ENCODE results near the gene OR2A12. TPM values are rescaled to one million over a fixed set of nuclear protein-coding genes. Genes with fewer than 3 reads are reported as not detected.

OR2A12 gene
- total RNA-seq, 2 donors from 2014 or later = not detected

- DNase-seq (ENCODE audit: low spot score) = no peak
- no peak overlapping the region for H3K27ac ChIP-seq
- TF ChIP-seq, protein P1, sequence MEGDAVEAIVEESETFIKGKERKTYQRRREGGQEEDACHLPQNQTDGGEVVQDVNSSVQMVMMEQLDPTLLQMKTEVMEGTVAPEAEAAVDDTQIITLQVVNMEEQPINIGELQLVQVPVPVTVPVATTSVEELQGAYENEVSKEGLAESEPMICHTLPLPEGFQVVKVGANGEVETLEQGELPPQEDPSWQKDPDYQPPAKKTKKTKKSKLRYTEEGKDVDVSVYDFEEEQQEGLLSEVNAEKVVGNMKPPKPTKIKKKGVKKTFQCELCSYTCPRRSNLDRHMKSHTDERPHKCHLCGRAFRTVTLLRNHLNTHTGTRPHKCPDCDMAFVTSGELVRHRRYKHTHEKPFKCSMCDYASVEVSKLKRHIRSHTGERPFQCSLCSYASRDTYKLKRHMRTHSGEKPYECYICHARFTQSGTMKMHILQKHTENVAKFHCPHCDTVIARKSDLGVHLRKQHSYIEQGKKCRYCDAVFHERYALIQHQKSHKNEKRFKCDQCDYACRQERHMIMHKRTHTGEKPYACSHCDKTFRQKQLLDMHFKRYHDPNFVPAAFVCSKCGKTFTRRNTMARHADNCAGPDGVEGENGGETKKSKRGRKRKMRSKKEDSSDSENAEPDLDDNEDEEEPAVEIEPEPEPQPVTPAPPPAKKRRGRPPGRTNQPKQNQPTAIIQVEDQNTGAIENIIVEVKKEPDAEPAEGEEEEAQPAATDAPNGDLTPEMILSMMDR (IDR thresholded peaks at IDR 0.05) = no peak
- ATAC-seq (ENCODE audit: insufficient number of reproducible peaks, low FRiP score, low read depth) = no peak
- H3K36me3 ChIP-seq = no peaks in the 10 kb centered on the region
- H3K27me3 ChIP-seq (replicated peaks; ENCODE audit: insufficient read depth) = no peaks in the 10 kb centered on the region
- no peaks in the 10 kb centered on the region for H3K9me3 ChIP-seq
- no peaks in the 10 kb centered on the region for H3K4me1 ChIP-seq (ENCODE audit: control insufficient read depth in 1 of 2, low read depth in 2 of 2)
- H3K4me3 ChIP-seq = no peak overlapping the region
Measured at GRCh38 chr7:144069953-144070352, 16.1 kb upstream of the OR2A12 start.

- no peaks in the 10 kb centered on the region for H3K36me3 ChIP-seq
- no peak for ATAC-seq (ENCODE audit: insufficient number of reproducible peaks, low FRiP score, low read depth)
- TF ChIP-seq, protein P1 (IDR thresholded peaks at IDR 0.05) = no peak
- H3K27ac ChIP-seq = no peak overlapping the region
- H3K4me1 ChIP-seq (ENCODE audit: control insufficient read depth in 1 of 2, low read depth in 2 of 2) = no peaks in the 10 kb centered on the region
- no peak overlapping the region for H3K4me3 ChIP-seq
- no peaks in the 10 kb centered on the region for H3K27me3 ChIP-seq (replicated peaks; ENCODE audit: insufficient read depth)
- DNase-seq (ENCODE audit: low spot score) = no peak
- no peaks in the 10 kb centered on the region for H3K9me3 ChIP-seq
Measured at GRCh38 chr7:144074374-144074773, 11.7 kb upstream of the OR2A12 start.

GRCh38 chr7:144086730-144087129 lies 652 bp downstream of the OR2A12 start:
- Histone ChIP-seq H3K4me3 (no peak overlapping the region), H3K9me3 (peaks cover 7% of the 10 kb centered on the region), H3K4me1 (ENCODE audit: control insufficient read depth in 1 of 2, low read depth in 2 of 2) (peaks cover 0 to 6% of the 10 kb centered on the region in 2 donors), H3K36me3 (no peaks in the 10 kb centered on the region), H3K27ac (no peak overlapping the region), H3K27me3 (replicated peaks; ENCODE audit: insufficient read depth) (no peaks in the 10 kb centered on the region)
- ATAC-seq (ENCODE audit: insufficient number of reproducible peaks, low FRiP score, low read depth) = no peak
- DNase-seq (ENCODE audit: low spot score) = no peak
- TF ChIP-seq, protein P1 (IDR thresholded peaks at IDR 0.05) = no peak

GRCh38 chr7:144087230-144087629 lies 1.2 kb downstream of the OR2A12 start:
- TF ChIP-seq, protein P1 (IDR thresholded peaks at IDR 0.05) = no peak
- Histone ChIP-seq H3K36me3 (no peaks in the 10 kb centered on the region), H3K27ac (no peak overlapping the region), H3K4me3 (no peak overlapping the region), H3K4me1 (ENCODE audit: control insufficient read depth in 1 of 2, low read depth in 2 of 2) (peaks cover 0 to 6% of the 10 kb centered on the region in 2 donors), H3K27me3 (replicated peaks; ENCODE audit: insufficient read depth) (no peaks in the 10 kb centered on the region), H3K9me3 (peaks cover 7% of the 10 kb centered on the region)
- DNase-seq (ENCODE audit: low spot score) (no peak), ATAC-seq (ENCODE audit: insufficient number of reproducible peaks, low FRiP score, low read depth) (no peak)

- ATAC-seq (ENCODE audit: insufficient number of reproducible peaks, low FRiP score, low read depth) = no peak
- Histone ChIP-seq H3K4me1 (ENCODE audit: control insufficient read depth in 1 of 2, low read depth in 2 of 2) (peaks cover 0 to 6% of the 10 kb centered on the region in 2 donors), H3K36me3 (no peaks in the 10 kb centered on the region), H3K9me3 (peaks cover 7% of the 10 kb centered on the region), H3K27ac (no peak overlapping the region), H3K27me3 (replicated peaks; ENCODE audit: insufficient read depth) (no peaks in the 10 kb centered on the region), H3K4me3 (no peak overlapping the region)
- DNase-seq (ENCODE audit: low spot score) = no peak
- TF ChIP-seq, protein P1 (IDR thresholded peaks at IDR 0.05) = no peak
Measured at GRCh38 chr7:144090667-144091066, 4.6 kb downstream of the OR2A12 start.

All from thoracic aorta (tissue), 2 donors.